K562 (cell line): ENCODE data around the gene GPC3. TPM values are rescaled to one million over a fixed set of nuclear protein-coding genes. Genes with fewer than 3 reads are reported as not detected.

Experiments
- ATAC-seq: fragments of 200-7000 bp; cut with Tn5 transposase; 3 replicates; pipeline ENCODE4 v1.9.1; 2020; ENCODE audit warnings: moderate library complexity
- BruUV-seq: library from RNA; stranded (reverse); fragments of 400-500 nt; replicated peaks from 2 replicates; lab custom pipeline; 2021; lab: Mats Ljungman, UMichigan
- CTCF ChIA-PET: fragments of 300-600 bp; formaldehyde crosslinking; extraction: SDS; loops from one replicate; lab custom pipeline; 2021; ENCODE audit warnings: low intra/inter-chr PET ratio; lab: Yijun Ruan, JAX
- POLR2A ChIA-PET: fragments of 300-600, 350-650 bp; sonication (Branson Sonifier 250); formaldehyde crosslinking; extraction: SDS; loops from one replicate; lab custom pipeline; 2021; ENCODE audit warnings: antibody characterized with exemption, inconsistent platforms; lab: Yijun Ruan, JAX
- DNase-seq, 4 experiments: peaks; one replicate each; pipeline versions ENCODE4 v3.0.0 to v3.0.0-alpha.2; 2011 to 2018; ENCODE audit warnings: low spot score in 3 of 4, mixed read lengths in 3 of 4; ENCODE audit errors: extremely low read depth in 1 of 4
- FAIRE-seq: peaks from 2 replicates; lab custom pipeline; 2011; peaks lifted over from hg19 to GRCh38; lab: Jason Lieb, UNC
- H2AFZ ChIP-seq: 2 replicates; pipeline ENCODE4 v1.6.0; 2011; ENCODE audit warnings: low read depth, low read length, control low read depth, inconsistent platforms
- H3K27ac ChIP-seq: fragments of 200-600 bp; 3 replicates; pipeline ENCODE4 v1.8.0; 2011; ENCODE audit warnings: low read depth, mild to moderate bottlenecking, control low read depth, inconsistent platforms, low read length, moderate library complexity, mixed read lengths; ENCODE audit errors: extremely low read depth
- H3K27me3 ChIP-seq, 2 experiments: fragments of 300-600 bp in 1 of 2; 2 replicates in 1 of 2; 3 replicates in 1 of 2; pipeline versions ENCODE4 v1.6.0 to v1.8.0; 2011; ENCODE audit warnings: inconsistent platforms in 2 of 2, low read length in 2 of 2, mild to moderate bottlenecking in 1 of 2, mixed read lengths in 1 of 2, moderate library complexity in 1 of 2; ENCODE audit not compliant: control insufficient read depth in 2 of 2, insufficient read depth in 2 of 2
- H3K36me3 ChIP-seq: fragments of 300-600 bp; 3 replicates; pipeline ENCODE4 v1.8.0; 2011; ENCODE audit warnings: mild to moderate bottlenecking, low read length, inconsistent platforms; ENCODE audit not compliant: control insufficient read depth, insufficient read depth
- H3K4me1 ChIP-seq, 2 experiments: fragments of 200-600 bp in 1 of 2; replicated peaks in 1 of 2; 2 replicates in 1 of 2; 3 replicates in 1 of 2; pipeline versions ENCODE4 v1.5.1 to v1.8.0; 2011; ENCODE audit warnings: inconsistent platforms in 2 of 2, low read length in 2 of 2, mild to moderate bottlenecking in 1 of 2, mixed read lengths in 1 of 2, moderate library complexity in 1 of 2; ENCODE audit not compliant: control insufficient read depth in 2 of 2, insufficient read depth in 2 of 2
- H3K4me2 ChIP-seq: 2 replicates; pipeline ENCODE4 v1.6.1; 2011; ENCODE audit warnings: low read length, control low read depth, inconsistent platforms, mixed read lengths; ENCODE audit not compliant: insufficient read depth
- H3K4me3 ChIP-seq: fragments of 200-600 bp; sonication (generic), shearing (Covaris generic); 2 replicates; pipeline ENCODE4 v1.5.1; 2016; ENCODE audit warnings: control low read depth, inconsistent platforms
- H3K79me2 ChIP-seq: fragments of 200-600 bp; 3 replicates; pipeline ENCODE4 v1.8.0; 2011; ENCODE audit warnings: low read length, inconsistent platforms; ENCODE audit not compliant: control insufficient read depth, insufficient read depth
- H3K9ac ChIP-seq, 2 experiments: 2 replicates each; pipeline versions ENCODE4 v1.6.0 to v1.6.1; 2011; ENCODE audit warnings: low read depth in 2 of 2, low read length in 2 of 2, control low read depth in 1 of 2, inconsistent platforms in 1 of 2, mild to moderate bottlenecking in 1 of 2, mixed read lengths in 1 of 2; ENCODE audit not compliant: insufficient read depth in 1 of 2
- H3K9me1 ChIP-seq: one replicate; pipeline ENCODE4 v1.6.0; 2011; ENCODE audit warnings: inconsistent platforms, mild to moderate bottlenecking, low read length, moderate library complexity; ENCODE audit not compliant: control insufficient read depth, insufficient read depth
- H3K9me3 ChIP-seq: replicated peaks from 2 replicates; pipeline ENCODE4 v1.5.1; 2011; ENCODE audit warnings: low read depth, low read length, inconsistent platforms; ENCODE audit not compliant: control insufficient read depth, insufficient read depth
- H4K20me1 ChIP-seq: replicated peaks from 2 replicates; pipeline ENCODE4 v1.6.1; 2011; ENCODE audit warnings: low read length, inconsistent platforms, mixed read lengths; ENCODE audit not compliant: control insufficient read depth, insufficient read depth
- CCNT2 ChIP-seq: IDR thresholded peaks from 2 replicates; pipeline ENCODE4 v1.6.1; 2011; ENCODE audit warnings: borderline replicate concordance, low read depth, mild to moderate bottlenecking, moderate library complexity, mixed read lengths, low read length; ENCODE audit not compliant: insufficient read length; ENCODE audit errors: extremely low read depth
- ELF2 ChIP-seq: fragments of 250-450 bp; sonication (Bioruptor Pico); IDR thresholded peaks from 2 replicates; pipeline ENCODE4 v1.5.0; 2021; ENCODE audit warnings: mild to moderate bottlenecking
- JUND ChIP-seq, 2 experiments: IDR thresholded peaks; 2 replicates in 1 of 2; 3 replicates in 1 of 2; pipeline ENCODE4 v1.6.1; 2011; ENCODE audit warnings: borderline replicate concordance in 2 of 2, low read depth in 2 of 2, low read length in 2 of 2, improper control_type of control experiment in 1 of 2, missing biosample characterization in 1 of 2, missing genetic modification characterization in 1 of 2, missing genetic modification reagents in 1 of 2
- TRIM24 ChIP-seq, 2 experiments: fragments of 450-650 bp; IDR thresholded peaks; 2 replicates each; pipeline ENCODE4 v1.6.1; 2016
- ZBTB34 ChIP-seq: fragments of 250-450 bp; sonication (Bioruptor Pico); IDR thresholded peaks from 2 replicates; pipeline ENCODE4 v1.8.0; 2021; ENCODE audit warnings: mild to moderate bottlenecking, moderate library complexity
- ZBTB43 ChIP-seq: sonication (generic); formaldehyde crosslinking; IDR thresholded peaks from 2 replicates; pipeline ENCODE4 v1.8.0; 2023; ENCODE audit warnings: mild to moderate bottlenecking, missing genetic modification reagents
- ZNF324 ChIP-seq: fragments of 250-450 bp; sonication (Bioruptor Pico); IDR thresholded peaks from 2 replicates; pipeline ENCODE4 v1.4.0; 2020; ENCODE audit warnings: mild to moderate bottlenecking
- WGBS: fragments of 100-300 bp; shearing (Covaris generic); methylation state at CpG from one replicate; pipeline ENCODE4 v1.1.6; 2016; ENCODE audit warnings: low coverage, mixed read lengths; ENCODE audit not compliant: insufficient coverage; ENCODE audit errors: missing lambda C conversion rate; 5-methylcytosine and 5-hydroxymethylcytosine counted together
- in situ Hi-C: fragments of 300-500 bp; cut with MboI; formaldehyde crosslinking; loops from 4 replicates; pipeline ENCODE4 v1.15.0; 2018; ENCODE audit warnings: inconsistent platforms, mixed read lengths
- intact Hi-C: fragments of 100-400 bp; cut with micrococcal nuclease; formaldehyde crosslinking; loops from 2 replicates; pipeline ENCODE4 v1.14.2; 2022
- polyA plus RNA-seq, 8 experiments: library from polyadenylated mRNA; depleted of rRNA in 4 of 8; stranded (reverse) in 5 of 8; unstranded in 3 of 8; fragments of >200 nt; fragmentation: Nextera tagmentation in 2 of 8; fragmentation: Illumina TruSeq in 1 of 8; extraction: Ambion mirVana in 2 of 8; extraction: Trizol in 1 of 8; gene quantifications; 2 replicates each; pipeline versions ENCODE4 v1.2.1 to v1.2.3, GENCODE V29; 2011 to 2014; ENCODE audit warnings: inconsistent platforms in 1 of 8, missing spikeins in 1 of 8
- total RNA-seq, 7 experiments: library from RNA; depleted of rRNA in 6 of 7; stranded (reverse); fragments of >200 nt in 6 of 7; fragmentation: Illumina TruSeq in 2 of 7; extraction: Trizol in 2 of 7; gene quantifications; 2 replicates each; pipeline versions ENCODE4 v1.2.1 to v1.2.3, GENCODE V29; 2011 to 2021; ENCODE audit warnings: low replicate concordance in 1 of 7

The GPC3 gene
- total and polyA plus RNA-seq, 9 of the 15 experiments (the other 6 are each of a cell fraction or from before 2014, with no cell fraction given): 0.42 TPM; not detected in 8

GRCh38 chrX:133550665-133551485, 434.5 kb downstream of the GPC3 start:
- no peak for DNase-seq
- in situ Hi-C loops: no loop called here
- Histone ChIP-seq H3K4me3 (no peak overlapping the region), H3K9me3 (no peaks in the 10 kb centered on the region), H3K27ac (no peak overlapping the region), H3K36me3 (no peaks in the 10 kb centered on the region), H3K4me1 (no peaks in the 10 kb centered on the region), H2AFZ (no peak overlapping the region), H4K20me1 (no peaks in the 10 kb centered on the region), H3K9me1 (no peaks in the 10 kb centered on the region), H3K27me3 (no peaks in the 10 kb centered on the region), H3K4me2 (no peak overlapping the region), H3K9ac (no peak overlapping the region), H3K79me2 (no peaks in the 10 kb centered on the region)
- no peak for ATAC-seq
- intact Hi-C loops: no loop called here
- CTCF ChIA-PET: no interaction called here
- POLR2A ChIA-PET: no interaction called here
- no peak for TF ChIP-seq ZBTB43
- no peak for TF ChIP-seq ELF2 (CRISPR knock-in tag)
- TF ChIP-seq TRIM24 (IDR thresholded peaks at IDR 0.05): no peak
- no peak for TF ChIP-seq CCNT2
- no peak for TF ChIP-seq ZBTB34
- TF ChIP-seq JUND (IDR thresholded peaks at IDR 0.05; ENCODE audit: borderline replicate concordance, low read depth, low read length): no peak
- TF ChIP-seq JUND (tag; IDR thresholded peaks at IDR 0.05; ENCODE audit: borderline replicate concordance, low read depth, low read length): no peak
- TF ChIP-seq ZNF324 (CRISPR knock-in tag): no peak
- 0% methylated on average over 2 of the region's 4 CpGs for WGBS
- no TSS peak for BruUV-seq
- no peak for FAIRE-seq
